Stimulated activated CD4-positive, alpha-beta T cell treated with anti-CD3 and anti-CD28 coated beads, Interleukin-4, amount 100 ng/mL, for 4 hours (primary cell): ENCODE measurements around the gene EIF5A2.
"Not testable (repeated sequence)": the region's sequence is repeated elsewhere in the genome, so short reads cannot be mapped to it uniquely, and the experiment has no call there.

Experiments
- DNase-seq, 2 experiments: peaks; one replicate each; pipeline ENCODE4 v3.0.0-alpha.2; 2020

The EIF5A2 gene

DNA sequence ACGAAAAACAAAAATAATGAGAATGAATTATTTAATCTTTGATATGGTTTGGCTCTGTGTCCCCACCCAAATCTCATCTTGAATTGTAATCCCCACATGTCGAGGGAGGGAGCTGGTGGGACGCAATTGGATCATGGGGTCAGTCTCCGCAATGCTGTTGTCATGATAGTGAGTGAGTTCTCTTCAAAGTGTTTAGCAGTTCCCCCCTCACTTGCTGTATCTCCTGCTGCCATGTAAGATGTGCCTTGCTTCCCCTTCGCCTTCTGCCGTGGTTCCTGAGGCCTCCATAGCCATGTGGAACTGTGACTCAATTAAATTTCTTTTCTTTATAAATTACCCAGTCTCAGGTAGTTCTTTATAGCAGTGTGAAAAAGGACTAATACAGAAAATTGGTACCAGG is 12.1 kb downstream of the EIF5A2 start:
- not testable (repeated sequence) for DNase-seq

GRCh38 chr3:170893895-170894294 is 14.5 kb downstream of the EIF5A2 start:
- DNase-seq = no peak

DNA sequence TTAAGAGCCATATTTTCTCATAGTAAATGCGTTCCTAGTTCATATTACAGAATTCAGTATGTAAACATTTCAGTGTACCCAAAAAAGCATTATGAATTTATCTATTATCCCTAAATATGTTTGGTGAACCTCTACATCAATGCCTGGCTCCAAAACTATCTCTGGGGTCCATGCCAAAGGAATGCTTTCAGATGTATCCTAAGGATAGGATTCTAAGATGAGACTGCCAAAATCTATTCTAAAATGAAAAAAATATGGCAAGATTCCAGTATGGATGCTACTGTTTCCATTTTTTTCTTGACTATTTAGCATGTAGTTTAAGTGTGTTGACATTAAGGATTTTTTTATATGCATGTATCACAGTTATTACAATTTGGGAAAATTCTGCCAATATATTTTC is 18.8 kb downstream of the EIF5A2 start:
- DNase-seq = no peak

DNA sequence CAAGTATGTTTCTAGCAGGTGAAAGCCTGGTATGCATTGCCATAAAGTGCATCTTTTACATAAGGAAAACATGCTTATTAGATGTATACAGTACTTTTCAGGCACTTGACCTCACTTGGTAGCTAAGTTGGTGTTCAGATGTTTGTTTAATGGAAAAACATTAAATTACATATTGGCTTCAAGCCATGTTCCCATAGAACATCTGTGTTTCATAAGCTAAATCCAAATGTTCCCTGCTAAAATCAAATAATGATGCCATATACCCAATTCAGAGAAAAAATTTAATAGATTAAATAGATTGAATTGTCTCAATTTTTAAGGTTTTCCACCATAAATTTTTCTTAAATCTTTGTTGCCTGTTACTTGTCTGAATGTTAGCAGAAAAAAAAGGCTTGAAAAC is 19.3 kb downstream of the EIF5A2 start:
- DNase-seq = no peak

DNA sequence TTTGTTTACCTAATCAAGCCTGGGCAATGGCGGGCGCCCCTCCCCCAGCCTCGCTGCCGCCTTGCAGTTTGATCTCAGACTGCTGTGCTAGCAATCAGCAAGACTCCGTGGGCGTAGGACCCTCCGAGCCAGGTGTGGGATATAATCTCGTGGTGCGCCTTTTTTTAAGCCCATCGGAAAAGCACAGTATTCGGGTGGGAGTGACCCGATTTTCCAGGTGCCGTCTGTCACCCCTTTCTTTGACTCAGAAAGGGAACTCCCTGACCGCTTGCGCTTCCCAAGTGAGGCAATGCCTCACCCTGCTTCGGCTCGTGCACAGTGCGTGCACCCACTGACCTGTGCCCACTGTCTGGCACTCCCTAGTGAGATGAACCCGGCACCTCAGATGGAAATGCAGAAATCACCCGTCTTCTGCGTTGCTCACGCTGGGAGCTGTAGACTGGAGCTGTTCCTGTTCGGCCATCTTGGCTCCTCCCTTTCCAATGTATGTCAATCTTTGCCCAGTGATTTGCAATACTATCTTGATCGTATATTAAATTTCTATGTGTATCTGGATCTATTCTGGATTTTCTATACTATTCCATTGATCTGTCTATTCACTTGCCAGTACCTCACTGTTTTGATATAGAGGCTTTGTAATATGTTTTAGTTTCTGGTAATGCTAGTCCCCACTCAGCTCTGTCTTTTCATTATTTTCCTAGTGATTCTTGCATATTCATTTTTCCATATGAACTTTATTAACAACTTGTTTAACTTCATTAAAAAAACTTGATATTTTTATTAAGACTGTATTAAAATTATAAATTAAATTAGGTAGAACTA is 24.1 kb downstream of the EIF5A2 start:
- not testable (repeated sequence) for DNase-seq

DNA sequence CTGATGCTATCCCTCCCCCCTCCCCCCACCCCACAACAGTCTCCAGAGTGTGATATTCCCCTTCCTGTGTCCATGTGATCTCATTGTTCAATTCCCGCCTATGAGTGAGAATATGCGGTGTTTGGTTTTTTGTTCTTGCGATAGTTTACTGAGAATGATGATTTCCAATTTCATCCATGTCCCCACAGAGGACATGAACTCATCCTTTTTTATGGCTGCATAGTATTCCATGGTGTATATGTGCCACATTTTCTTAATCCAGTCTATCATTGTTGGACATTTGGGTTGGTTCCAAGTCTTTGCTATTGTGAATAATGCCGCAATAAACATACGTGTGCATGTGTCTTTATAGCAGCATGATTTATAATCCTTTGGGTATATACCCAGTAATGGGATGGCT is 29.7 kb downstream of the EIF5A2 start:
- not testable (repeated sequence) for DNase-seq

DNA sequence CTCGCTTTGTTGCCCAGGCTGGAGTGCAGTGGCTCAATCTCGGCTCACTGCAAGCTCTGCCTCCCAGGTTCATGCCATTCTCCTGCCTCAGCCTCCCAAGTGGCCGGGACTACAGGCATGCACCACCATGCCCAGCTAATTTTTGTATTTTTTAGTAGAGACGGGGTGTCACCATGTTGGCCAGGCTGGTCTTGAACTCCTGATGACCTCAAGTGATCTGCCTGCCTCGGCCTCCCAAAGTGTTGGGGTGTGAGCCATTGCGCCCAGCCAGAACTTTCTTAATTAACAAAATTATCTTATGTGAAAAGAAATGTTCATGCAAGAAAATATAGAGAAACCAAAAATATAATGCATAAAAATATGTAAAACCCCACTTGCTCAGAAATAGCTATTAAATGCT is 31.1 kb downstream of the EIF5A2 start:
- DNase-seq = not testable (repeated sequence)

DNA sequence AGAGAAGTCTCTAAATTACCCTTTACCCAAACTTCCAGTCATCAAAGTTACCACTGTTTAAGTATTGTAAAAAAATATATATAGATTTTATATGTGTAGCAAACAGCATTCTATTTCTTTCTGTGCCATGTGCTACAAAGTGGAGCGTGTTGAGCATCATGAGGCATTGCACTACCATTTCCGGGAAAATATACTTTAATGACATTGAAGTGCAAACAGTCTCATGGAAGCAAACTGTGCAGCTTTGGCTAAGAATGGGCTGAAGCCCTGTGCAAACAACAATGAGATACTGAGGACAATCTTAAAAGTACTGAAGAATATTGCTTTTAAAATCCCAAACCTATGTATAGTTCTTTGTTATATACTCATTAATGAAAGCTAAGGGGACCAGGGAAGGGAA is 31.9 kb downstream of the EIF5A2 start:
- no peak for DNase-seq

DNA sequence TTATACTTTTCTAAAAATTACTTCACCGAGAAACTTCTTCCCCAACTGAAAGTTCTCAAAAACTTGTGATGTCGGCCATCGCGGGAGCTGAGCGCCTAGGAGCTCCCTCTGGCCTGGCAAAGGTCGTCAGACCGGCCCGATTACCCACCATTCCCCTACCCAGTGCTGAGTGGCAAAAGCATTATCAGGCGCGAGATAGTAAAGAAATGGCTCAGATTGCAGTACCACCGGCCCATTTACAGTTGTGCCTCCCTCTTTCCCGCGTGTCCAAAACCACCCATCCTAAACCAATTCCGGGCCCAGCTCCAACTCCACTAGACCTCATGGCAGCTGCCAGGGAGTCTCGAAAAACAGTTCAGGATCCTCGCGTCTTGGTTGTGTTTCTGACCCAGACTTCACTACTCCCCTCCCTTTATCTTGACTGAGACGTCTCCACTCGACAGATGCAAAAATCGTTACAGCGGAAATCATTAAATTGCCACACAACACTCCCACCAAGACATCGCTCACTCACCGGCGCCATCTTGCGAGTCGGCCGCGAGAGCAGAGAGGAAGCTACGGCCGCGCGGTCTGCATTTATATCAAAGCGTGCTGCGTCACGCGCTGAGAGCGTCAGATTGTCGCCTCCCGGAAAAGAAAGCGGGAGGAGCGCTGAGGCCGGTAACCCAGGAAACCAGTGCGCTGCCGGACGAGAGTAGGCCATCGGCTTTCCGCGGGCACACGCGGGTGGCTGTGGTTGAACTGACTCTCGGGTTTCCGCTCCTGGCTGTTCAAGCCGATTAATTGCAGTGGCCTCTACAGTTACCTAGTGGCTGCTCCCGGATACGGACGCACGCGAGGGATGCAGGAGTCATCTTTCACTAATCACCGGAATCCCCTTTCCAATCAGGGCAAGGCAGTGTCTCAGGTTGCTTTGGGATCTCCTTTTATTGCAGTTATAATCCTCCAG is 38.5 kb downstream of the EIF5A2 start, which contains the start of gene RPL22L1:
TSS of gene RPL22L1 (minus strand) at position 551 of the 949 bp plus-strand sequence. CDS start at position 523, 28 bp downstream.
- DNase-seq = peak; percentile 89 to 93

DNA sequence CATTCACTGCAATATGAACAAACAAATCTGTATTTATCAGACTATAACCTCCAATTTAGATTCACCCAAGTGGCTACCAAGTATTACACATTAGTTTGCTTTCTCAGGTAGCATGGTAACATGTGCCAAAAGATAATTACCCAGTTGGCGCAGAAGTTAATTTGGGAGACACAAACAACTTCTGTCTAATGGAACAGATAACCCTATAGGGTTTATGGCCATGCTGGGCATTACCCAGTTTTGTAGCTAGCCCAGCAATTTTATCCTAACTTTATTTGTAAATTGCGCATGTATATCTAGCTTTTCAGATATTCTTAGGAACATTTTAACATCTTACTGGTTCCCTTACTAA is 39.2 kb downstream of the EIF5A2 start:
- no peak for DNase-seq

DNA sequence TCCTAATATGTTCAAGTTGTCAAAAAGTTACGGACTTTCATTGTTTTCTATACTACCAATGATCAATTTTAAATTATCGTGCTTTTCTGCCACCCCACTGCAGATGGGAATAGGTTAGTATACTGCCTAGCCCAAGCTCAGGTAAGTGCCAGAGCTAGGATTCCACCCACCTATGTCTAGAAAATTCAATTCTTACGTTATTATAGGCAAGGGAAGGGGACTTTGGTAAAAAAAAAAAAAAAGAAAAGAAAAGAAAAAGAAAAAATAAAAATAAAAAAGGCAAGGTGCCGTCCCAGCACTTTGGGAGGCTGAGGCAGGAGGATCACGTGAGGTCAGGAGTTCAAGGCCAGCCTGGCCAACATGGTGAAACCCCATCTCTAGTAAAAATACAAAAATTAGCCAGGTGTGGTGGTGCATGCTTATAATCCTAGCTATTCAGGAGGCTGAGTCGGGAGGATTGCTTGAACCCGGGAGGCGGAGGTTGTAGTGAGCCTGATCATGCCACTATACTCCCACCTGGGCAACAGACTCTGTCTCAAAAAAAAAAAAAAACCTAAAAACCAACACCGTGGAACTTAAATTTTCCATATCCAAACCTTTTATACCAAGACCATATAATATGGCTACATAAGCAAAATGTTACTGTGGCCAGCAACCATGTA is 39.7 kb downstream of the EIF5A2 start:
- DNase-seq = peak in 1 of 2 experiments; percentile 8

- no peak for DNase-seq
These were observed 41.1 kb downstream of the EIF5A2 start for GRCh38 chr3:170867143-170867937.

GRCh38 chr3:170866499-170866898 is 41.9 kb downstream of the EIF5A2 start:
- DNase-seq = no peak

DNA sequence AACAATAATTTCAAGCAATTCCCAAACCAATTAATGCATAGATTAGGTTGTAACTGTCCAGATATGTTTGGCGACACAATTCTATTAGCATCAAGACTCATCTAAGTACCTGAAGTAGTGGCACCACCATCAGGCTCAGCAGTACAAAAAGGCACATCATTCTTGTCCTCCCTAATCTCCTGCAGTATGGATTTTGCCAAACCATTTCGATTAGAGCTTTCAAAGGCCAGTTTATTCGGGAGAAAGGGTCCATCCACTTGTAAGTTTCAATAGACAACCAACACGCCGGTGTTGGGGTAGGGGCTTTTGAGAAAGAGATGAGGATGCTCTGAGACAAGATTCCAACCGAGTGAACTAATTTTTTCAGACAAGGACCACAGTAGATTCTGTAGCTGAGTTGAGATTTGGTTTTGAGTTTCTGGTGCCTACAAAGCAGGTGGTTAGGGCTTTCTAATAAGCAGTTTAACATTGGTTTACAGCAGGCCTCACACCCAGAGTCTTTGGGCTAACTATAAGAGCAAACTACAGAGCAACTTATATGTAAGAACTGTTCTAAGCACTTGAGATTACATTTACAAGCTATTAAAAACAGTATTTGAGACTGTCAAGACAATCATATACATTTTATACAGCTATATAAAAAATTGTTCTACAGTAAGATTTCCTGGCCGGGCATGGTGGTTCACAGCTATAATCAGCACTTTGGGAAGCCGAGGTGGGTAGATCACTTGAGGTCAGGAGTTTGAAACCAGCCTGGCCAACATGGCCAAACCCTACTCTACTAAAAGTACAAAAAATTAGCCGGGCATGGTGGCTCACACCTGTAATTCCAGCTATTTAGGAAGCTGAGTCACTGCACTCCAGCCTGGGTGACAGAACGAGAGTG is 43.0 kb downstream of the EIF5A2 start:
- no peak for DNase-seq

- DNase-seq = no peak
These were observed 43.8 kb downstream of the EIF5A2 start for GRCh38 chr3:170864525-170865208.

DNA sequence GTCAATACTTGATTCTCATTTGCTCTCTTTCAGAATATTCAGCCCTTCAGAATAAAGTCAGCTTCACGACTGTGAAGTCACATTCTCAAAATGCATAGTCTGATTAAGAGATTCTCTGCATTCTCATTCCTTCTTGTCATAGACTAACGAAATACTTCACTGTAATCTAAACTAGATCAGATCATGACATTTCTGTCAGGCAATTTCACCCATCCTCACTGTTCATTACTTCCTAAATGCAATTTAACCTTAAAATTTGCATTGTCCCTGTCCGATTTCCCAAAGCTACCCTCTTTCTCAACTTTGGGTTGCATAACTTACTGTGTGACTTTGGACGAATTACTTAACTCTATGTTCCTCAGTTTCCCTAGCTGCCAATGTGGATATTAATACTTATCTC is 44.6 kb downstream of the EIF5A2 start:
- DNase-seq = no peak

GRCh38 chr3:170862618-170863374 is 45.6 kb downstream of the EIF5A2 start:
- no peak for DNase-seq

DNA sequence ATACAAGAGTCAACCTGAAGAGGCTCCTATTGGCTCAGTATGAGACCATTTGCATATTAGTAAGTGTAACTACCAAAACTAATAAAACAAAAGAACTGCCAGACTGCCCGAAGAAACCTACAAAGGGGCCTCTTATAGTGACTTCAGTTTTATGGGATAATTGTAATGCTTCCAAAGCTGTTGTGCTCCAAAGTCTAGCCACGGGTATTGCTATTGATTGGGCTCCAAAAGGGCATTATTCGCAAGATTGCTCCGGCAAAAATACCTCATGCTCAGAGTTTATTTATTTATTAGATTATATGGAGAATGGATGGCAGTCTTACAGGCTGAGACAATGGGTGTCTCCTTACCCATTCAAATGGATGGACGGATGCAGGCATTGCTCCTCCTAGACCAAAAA is 49.8 kb downstream of the EIF5A2 start:
- DNase-seq = no peak

GRCh38 chr3:170852324-170852723 is 56.1 kb downstream of the EIF5A2 start:
- no peak for DNase-seq
